ENCODE measurements around the gene RPS6KA2.

DNA sequence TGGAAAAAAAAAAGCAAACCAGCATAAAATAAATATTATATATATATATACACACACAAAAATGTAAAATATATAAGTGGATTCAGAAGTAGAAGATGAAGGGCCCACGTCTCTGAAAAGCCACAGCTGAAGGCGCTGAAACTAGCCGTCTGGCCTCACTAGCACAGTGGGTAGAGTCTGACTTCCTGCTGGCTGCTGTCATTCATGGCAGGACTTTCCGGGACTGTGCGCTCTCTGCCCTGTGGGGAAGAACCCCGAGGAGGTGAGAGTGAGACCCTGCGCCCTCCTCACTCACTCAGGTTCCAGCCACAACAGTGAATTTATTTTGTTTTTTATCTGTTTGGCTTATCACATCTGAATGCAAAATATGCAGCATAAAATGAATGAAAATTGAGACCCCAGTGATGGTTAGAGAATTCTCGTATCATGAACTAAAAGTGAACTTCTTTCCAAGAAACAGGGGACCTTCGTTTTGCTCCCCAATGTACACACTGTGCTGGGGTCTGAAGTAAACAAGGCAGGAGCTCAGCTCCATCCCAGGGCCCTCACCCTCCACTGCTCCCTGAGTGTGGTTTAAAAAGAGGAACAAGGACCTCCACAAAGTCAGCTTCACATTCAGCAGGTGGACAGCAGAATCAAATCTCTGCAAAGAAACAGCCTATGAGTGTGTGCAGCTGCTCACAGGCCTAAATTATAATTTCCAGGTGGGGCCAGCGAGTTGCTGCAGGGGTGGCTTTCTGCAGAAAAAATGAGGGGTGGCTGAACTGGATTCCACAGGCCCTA is 39.2 kb downstream of the RPS6KA2 start:
- TF ChIP-seq, protein P1, sequence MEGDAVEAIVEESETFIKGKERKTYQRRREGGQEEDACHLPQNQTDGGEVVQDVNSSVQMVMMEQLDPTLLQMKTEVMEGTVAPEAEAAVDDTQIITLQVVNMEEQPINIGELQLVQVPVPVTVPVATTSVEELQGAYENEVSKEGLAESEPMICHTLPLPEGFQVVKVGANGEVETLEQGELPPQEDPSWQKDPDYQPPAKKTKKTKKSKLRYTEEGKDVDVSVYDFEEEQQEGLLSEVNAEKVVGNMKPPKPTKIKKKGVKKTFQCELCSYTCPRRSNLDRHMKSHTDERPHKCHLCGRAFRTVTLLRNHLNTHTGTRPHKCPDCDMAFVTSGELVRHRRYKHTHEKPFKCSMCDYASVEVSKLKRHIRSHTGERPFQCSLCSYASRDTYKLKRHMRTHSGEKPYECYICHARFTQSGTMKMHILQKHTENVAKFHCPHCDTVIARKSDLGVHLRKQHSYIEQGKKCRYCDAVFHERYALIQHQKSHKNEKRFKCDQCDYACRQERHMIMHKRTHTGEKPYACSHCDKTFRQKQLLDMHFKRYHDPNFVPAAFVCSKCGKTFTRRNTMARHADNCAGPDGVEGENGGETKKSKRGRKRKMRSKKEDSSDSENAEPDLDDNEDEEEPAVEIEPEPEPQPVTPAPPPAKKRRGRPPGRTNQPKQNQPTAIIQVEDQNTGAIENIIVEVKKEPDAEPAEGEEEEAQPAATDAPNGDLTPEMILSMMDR (IDR thresholded peaks at IDR 0.05), result no peak
- TF ChIP-seq POLR2A (IDR thresholded peaks at IDR 0.05), result no peak

Data from Peyer's patch (tissue), 4 donors.